Islet precursor cell (in vitro differentiated cells): ENCODE data around the gene SLC7A14.
A peak's percentile ranks its signal among the peaks of the same experiment; 100 is the strongest.

Experiments
- DNase-seq: peaks from one replicate; pipeline ENCODE4 v3.0.0-alpha.2; 2018

SLC7A14 gene

DNA sequence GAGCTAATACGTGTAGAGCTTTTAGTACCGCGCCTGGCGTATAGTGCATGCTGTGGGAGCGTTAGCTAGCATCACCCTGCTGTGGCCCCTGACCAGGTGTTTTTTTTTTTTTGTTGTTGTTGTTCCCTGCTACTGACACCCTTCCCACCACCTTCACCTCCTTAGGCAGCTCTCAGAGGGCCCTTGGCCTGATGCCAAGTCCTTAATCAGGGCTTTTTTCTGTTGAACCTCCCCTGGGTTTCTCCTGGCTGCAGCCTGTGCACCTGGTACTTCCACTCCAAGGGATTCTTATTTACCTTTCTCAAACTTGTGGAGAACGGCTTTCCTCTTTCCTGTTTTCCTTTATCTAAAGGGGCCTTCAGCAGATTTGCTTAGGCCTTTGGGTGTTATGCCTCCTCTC lies 53.3 kb downstream of the SLC7A14 start:
- DNase-seq = no peak

DNA sequence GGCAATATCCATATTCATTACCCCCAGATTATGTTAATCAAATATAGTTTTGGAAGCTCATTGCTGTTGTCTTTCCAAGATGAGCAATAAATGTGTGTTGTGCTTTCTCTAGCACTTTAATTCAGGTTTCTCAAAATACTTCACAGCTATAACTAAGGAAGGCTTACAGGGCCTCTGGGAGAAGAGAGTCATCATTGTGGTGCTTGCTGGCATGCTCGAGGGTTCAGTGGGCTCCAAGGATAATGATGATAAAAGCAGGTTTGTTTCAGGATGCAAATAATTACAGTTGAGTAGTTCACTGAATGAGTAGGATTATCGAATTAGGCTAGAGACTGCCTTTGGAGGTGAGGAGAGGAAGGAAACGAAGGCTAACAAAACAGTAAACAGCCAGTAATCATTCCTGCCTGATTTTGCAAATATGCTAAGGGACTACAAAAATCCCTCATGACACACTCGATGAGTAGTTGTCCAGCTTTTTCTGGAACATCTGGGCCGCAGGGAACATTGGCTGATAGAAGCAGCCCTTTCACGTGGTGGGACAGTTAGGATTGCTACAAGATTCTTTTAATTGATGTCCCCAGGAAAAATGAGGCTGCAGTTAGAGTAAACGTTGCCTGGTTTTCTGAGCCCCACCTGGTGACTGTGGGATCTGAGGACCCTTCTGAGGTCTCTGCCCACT lies 54.1 kb downstream of the SLC7A14 start:
- no peak for DNase-seq

DNA sequence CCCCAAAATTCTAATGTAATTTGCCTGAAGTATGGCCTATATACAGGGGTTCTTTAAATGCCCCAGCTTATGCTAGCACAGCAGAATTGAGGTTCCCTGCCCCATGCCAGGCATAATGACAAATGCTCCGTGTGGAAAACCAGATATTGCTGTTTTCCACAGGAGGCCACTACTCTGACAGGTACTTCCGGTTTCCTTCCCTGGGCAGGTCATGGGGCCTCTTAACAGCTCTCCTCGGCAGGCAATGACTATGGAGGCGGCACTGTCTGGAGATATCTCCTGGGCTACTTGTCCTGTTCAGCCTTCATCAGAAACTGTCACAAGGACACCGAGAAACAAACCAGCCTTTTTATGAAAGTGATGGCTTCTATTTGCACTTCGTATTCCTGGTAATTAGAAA lies 54.8 kb downstream of the SLC7A14 start:
- no peak for DNase-seq

DNA sequence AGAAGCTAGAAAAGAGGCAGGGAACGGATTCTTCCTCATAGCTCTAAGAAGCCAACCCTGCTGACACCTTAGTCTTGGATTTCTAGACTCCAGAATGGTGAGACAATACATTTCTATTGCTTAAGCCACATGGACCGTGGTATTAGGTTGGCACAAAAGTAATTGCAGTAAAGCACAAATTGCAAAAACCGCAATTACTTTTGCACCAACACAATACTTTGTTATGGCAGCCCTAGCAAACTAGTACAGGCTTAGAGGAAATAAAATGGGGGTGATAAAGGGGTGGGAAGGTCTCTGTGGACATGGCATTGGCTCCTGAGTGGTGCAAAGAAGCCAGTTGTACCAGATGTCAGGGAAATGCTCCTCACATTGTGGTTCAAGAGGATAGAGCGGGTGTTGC lies 56.0 kb downstream of the SLC7A14 start:
- no peak for DNase-seq

DNA sequence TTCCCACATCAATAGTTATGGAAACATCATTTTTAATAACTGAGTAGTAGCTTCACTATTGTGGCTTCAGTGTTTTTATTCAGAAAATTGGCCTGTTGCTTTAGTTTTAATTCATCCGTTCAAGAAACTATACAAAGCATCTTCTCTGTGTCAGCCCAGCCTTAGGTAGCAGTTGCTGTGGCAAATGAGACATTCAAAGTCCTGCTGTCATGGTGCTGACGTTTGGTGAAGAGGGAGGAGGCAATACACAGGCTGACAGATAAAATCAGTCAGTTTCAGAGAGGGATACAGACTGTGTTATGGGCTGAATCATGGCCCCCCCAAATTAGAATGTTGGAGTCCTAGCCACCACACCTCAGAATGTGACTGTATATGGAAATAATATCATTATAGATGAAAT lies 56.5 kb downstream of the SLC7A14 start:
- no peak for DNase-seq

DNA sequence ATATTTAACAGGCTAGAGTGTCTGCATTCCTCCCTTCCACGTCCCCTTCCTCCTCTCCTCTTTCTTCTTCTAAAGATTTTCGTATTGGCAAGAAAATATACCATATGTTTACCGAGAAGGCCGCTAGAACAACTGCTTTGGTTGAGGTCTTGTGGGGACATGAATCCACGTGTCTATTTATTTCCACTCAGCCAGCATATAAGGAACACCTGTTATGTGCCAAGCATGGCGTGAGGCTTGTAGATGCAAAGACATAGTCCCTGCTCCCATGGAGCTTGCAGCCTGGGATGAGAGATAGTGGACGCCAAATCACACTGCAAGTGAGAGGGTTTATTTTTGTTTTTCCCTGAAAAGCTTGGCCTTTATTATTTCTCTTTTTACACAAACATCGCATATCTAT lies 57.1 kb downstream of the SLC7A14 start:
- DNase-seq = no peak

DNA sequence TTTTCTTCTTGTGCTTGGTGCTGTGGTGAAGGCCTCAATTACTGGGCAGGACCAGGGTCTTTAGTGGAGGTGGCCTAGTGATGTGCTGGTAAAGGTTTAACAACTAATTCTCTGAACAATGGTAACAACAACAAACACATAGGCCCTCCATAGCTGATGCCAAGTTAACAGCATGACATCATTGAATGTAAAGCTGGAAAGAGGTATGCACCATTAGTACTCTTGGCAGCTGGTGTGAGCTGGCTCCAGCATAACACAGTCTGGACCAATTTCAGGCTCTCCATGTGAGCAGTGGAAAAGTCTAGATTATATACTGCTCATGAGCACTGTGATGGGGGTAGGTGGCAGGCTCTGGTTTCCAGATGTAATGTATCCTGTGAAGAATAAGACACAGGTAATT lies 61.8 kb downstream of the SLC7A14 start:
- no peak for DNase-seq

DNA sequence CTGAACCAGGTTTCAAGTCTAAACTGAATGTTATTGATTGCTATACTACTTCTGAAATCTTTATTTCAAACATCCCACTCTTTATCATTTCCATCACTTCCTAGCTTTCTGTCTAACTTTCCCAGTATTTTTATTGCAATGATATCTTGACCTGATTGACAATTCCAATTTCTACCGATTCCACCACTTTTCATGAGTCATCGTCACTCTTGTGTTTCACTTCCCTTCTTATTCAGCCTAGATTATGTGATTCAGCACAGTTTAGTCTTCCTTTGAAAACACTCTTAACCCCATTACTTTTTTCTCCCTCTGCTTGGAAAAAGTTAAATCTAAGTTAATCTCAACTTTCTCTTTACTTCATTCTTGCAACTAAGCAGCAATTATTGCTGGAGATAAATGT lies 62.6 kb downstream of the SLC7A14 start:
- DNase-seq = no peak

DNA sequence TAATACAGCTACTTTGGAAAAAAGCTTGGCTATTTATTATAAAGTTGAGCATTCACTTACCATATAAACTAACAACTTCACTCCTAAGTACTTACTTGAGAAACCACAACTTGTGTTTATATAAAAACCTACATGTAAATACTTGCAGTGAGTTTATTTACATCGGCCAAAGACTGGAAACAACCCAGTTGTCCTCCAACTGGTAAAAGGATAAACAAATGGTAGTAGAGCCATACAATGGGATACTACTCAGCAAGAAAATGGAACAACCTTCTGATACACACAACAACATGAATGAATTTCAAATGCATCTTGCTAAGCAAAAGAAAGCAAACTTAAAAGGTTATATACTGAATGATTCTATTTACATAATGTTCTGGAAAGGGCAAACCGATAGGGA lies 63.7 kb downstream of the SLC7A14 start:
- DNase-seq = no peak

DNA sequence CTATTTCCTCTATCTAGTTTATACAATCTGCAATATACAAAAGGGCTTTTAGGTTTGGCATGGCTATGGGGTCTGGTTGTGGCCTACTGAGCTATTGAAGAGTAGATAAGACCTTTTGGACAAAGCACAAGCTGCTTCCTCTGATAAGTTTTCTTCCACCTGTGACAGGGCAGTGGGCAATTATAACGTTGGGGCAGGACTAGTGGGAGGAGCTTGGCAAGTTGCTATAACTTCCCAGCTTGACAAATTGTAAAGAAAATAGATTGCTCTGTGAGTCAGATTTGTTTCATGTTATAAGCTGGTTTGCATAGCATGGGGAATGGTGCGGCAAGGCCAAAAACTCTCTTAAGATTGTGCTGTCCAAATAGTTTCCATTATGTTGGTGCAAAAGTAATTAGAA lies 64.9 kb downstream of the SLC7A14 start:
- DNase-seq = no peak

DNA sequence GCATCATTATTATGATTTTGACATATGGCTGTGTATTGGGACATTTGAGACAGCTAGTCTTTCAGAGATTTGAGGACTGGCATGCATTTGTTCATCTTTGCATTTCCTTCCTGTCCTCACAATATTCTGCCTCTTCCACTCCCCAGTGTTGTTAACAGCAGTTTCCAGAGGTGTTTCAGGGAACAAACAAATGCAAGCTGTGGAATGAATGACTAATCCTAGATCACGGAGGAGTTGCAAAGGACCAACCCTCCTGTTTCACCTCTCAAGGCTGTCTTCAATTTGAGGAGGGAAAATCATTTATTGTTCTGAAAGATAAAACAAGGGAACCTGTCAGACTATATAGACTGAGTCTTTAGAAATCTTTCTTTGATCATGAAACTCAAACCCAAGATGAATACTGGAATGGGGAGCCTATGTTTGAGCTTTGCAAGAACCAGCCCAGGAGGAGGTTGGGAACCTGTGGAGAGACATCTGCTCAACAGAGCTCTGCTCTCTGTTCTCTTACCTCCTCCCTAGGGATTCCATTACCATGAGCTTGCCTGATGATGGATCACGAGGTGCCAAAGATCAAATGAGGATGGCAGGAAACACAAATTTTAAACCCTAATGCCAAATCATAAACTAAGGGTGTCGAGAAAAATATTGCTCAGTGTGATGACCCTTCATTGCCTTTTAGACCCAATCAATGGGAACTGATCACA lies 68.5 kb downstream of the SLC7A14 start:
- DNase-seq = no peak

DNA sequence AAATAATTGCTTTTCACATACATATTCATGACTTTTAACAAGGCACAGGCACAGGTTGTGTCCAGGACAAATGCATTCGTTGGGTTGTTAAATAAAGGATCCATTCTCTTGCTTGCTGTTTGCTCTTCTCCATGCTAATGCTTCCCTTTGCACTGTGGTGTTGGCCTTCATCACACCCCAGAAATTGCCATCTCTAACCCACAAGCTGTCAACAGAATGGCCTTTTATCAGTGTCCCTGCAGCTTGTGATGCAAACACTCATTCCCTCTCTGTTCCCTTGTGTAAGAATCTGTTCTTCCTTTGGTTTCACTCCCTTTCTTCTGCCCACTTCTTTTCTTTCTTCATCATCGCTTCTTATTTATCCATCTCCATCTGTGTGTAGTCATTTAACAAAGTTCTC lies 72.2 kb downstream of the SLC7A14 start:
- no peak for DNase-seq

DNA sequence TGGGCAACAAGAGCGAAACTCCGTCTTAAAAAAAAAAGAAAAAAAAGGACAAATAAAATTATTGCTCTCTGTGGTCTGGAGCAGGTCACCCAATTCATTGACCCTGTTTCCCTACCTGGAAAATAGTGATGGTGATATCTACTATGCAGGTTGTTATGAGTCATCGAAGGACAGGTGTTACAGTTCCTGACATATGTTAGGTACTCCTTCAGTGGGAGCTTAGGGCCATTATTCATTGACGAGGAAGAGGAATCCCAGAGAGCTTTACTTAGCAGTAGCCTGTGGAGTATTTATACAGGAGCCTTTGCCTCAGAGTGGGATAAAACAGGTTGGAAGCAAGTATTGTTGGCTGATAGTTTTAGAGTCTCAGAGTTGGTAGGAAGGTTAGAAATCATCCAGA lies 74.5 kb downstream of the SLC7A14 start:
- DNase-seq = no peak

DNA sequence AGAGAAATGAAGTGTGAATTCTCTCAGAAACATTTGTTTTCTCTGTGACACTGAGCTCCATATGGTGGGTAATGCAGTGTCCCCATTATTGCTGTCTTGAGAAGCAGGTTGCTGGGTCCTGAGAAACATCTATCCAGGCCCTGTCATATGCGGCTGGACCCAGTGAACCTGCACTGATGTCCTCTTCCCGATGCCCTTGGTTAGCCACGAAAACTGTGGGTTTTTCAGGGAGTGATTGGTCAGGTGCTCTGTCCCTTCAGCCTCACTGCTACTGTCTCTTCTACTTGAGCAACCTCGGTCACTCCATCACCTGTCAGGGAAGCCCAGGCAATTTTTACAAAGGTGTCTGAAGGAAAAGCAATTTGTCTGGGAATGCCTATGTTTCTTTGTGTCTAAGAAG lies 77.0 kb downstream of the SLC7A14 start:
- DNase-seq = no peak

DNA sequence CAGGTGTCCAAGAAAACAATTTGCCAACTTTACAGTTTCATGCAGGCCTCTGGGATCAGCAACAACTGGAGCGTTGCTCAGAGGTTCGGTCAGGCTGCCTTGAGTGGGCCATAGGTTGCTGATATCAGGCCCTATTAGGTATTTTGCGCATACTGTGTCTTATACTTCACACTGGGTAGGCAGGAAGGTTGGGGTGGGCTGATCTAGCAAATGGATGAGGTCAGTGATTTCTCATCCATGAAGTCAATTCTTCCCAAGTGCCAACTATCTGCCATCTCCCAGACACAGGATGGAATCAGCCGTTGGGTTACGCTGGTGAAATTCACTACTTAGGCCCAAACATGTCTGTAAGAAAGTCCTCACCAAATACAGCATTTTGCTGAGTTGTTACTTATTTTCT lies 77.6 kb downstream of the SLC7A14 start:
- DNase-seq = no peak

DNA sequence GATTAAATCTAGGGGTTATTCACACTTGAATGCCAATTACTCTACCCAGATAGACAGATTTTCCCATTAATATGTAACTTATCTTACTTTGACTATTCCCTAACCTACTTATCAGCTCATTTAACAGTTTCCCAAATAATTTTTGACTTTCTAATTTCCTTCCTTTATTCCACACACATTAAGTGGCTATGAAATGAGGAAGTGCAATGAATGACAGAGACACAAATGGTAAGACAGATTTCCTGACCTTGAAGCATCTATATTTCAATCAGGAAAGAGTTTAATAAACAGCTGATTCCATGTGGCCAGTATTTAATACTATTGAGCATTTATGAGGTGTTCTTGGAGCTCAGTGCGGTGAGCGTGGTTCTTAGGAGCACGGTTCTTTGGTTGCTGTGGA lies 78.8 kb downstream of the SLC7A14 start:
- no peak for DNase-seq

DNA sequence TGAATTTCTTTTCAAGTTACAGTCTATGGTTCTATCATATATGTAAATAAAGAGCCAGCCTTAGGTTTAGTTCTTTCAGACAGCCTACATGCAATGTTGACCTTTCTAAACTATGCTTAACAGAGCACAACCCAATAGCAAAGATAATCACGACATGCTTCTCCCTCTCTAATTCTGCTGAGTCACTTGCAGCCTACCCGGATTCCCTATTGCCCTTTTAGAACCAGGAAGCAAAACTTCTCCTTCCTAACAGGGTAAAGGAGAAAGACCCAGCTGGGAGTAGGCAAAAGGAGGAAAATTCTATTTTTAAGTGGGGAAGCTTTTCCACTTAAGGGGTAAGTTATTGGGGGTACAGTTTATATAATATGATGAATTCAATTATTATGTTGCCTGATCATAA lies 79.3 kb downstream of the SLC7A14 start:
- DNase-seq = no peak

DNA sequence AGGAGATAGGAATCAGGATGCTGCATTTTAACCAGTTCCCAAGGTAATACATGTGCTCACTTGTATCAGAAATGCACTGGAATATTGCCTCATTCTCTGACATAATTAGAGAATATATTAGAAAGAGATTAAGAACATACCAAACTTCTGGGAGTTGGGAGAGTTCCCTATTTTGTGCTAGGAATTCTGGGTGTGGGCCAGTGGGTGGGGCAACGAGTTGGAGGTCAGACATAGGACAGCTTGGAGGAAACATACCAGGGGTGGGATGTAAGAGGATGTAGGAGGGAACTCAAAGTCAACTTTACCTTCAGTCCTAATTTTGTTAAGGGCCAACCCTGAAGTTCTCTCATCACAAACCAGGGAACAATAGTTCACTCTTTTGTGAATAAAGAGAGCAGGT lies 83.6 kb downstream of the SLC7A14 start:
- no peak for DNase-seq

DNA sequence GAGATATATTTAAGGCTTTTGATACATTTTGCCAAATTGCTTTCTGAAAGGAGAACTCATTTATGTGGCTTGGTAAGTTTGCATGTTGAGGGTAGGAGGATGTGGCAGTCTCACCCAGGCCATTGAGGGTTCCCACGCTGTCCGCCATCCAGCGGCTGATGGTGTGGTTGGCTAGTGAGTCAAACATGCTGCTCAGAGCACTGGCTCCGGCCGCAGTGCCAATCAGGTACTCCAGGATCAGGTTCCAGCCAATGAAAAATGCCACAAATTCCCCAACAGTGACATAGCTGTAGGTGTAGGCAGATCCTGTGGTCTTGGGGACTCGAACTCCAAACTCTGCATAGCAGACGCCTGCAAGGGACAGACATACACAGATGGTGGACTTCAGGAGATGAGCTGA lies 84.9 kb downstream of the SLC7A14 start:
- no peak for DNase-seq

DNA sequence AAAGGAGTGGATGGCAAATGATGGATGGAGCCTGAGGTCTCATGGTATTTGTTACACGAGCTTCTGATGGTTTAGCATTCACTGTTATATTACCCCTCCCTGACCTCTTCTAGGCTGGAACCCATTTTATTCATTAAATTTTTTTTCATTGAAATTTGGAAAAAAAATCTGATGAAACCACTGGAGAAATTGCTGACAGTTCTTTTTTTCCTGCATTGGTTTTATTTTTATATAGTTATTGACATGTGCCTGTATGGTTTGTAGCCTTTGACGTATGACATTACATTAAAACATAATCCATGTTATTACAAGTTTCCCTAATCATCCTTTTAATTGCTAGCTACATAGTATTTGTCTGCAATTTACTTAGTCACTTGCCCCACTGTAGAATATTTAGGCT lies 85.4 kb downstream of the SLC7A14 start:
- DNase-seq = no peak

DNA sequence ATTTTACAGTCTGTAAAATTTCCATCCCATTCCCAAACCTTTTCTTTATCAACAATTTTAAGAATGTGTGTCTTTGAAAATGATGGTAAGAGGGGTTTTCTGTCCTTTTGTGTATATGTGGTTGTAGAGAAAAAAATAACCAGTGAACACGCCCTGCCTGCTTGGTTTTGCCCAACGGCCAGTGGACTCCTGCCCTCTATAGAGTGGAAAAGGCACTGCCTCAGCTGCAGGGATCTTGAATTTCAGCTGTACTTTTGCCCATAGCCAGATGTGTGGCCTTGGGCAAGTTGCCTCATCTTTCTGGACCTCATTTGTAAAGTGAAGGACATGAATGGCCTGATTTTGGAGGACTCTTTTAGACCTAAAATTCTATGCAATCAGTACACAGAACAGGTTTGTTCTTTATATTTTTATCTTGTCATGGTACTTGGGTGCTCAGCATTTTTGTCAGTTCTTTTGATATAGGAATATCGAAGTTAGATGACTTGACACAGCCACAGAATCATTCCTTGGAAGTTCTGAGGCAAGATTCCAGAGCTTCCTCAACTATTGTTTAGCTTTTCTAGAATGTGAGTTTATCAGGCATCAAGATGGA lies 86.2 kb downstream of the SLC7A14 start:
- peak; percentile 75 for DNase-seq

DNA sequence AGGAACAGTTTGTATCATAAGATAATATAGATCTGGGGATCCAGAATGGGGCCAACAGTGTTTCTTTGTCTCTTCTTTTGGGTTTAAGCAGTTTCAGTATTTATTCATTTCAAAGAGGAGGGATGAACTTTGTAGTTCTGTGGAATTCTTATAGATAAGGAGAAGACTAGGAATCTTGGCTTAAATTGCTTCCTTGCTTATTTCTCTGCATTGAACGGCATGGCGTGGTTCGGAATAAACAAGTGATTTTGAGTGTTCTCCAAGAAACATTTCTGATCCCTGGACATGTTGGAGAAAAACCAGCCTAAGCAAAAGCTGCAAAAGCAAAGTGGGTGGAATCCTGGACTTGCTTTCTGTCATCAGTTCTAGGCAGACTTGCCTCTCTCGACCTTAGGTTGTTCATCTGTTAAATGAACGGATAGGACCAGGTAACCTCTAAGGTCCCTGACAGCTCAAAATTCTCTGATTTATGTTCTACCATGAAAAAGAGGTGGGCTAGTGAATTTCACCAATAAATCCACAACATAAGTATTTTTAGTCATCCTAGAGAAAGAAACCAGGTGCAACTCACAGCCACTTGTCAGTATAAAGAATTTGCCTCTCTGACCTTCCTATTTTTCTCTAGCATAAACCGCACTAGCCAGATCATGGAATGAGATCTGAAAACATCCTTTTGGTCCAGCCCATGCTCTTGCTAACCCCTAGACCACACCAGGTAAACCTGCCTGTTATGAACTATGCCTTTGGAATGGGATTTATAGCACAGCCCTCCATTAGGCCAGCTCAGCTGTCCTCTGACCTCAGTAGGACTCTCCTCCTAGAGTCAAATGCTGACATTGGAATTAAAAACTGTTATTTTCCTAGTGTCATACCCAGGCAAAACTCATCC lies 88.4 kb downstream of the SLC7A14 start:
- no peak for DNase-seq

DNA sequence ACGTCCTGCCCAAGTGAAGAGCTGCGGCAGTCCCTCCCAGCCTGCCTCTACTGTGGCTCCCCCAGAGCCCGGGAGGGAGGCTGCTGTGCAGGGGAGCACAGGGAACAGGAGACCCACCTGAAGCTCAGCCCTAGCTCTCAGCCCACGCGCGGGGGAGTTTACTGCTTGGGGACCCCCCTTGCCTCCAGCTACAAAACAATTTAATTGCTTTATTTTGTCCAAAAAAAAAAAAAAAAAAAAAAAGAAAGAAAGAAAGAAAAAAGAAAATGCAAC lies 89.1 kb downstream of the SLC7A14 start:
- no peak for DNase-seq
